GM12878 (cell line): Measurements from ENCODE around the gene PTPRN2. TPM values are rescaled to one million over a fixed set of nuclear protein-coding genes. Genes with fewer than 3 reads are reported as not detected.

ENCODE experiments used
- ATAC-seq: fragments of 200-7000 bp; cut with Tn5 transposase; 3 replicates; pipeline ENCODE4 v1.9.1; 2020; ENCODE audit warnings: mild to moderate bottlenecking, moderate library complexity
- BruUV-seq: library from RNA; stranded (reverse); fragments of 400-500 nt; replicated peaks from 2 replicates; lab custom pipeline; 2021; lab: Mats Ljungman, UMichigan
- CTCF ChIA-PET: fragments of 300-600 bp; sonication (Branson Sonifier 250); formaldehyde crosslinking; extraction: SDS; loops from one replicate; lab custom pipeline; 2021; ENCODE audit warnings: inconsistent platforms; lab: Yijun Ruan, JAX
- POLR2A ChIA-PET: fragments of 350-600 bp; formaldehyde crosslinking; extraction: SDS; loops from one replicate; lab custom pipeline; 2021; ENCODE audit warnings: inconsistent platforms; lab: Charles Lee
- RAD21 ChIA-PET: fragments of 300-600 bp; sonication (Branson Sonifier 250); formaldehyde crosslinking; loops from one replicate; lab custom pipeline; 2023; ENCODE audit warnings: antibody characterized with exemption; ENCODE audit not compliant: unreplicated experiment; lab: Charles Lee
- SMC1A ChIA-PET: fragments of 300-600 bp; sonication (Branson Sonifier 250); formaldehyde crosslinking; loops from one replicate; lab custom pipeline; 2023; ENCODE audit not compliant: unreplicated experiment, uncharacterized antibody; lab: Charles Lee
- DNase-seq: peaks from one replicate; pipeline ENCODE4 v3.0.0-alpha.2; 2011; ENCODE audit warnings: low read depth, low spot score
- FAIRE-seq: peaks from 3 replicates; lab custom pipeline; 2011; peaks lifted over from hg19 to GRCh38; lab: Jason Lieb, UNC
- H2AFZ ChIP-seq: 2 replicates; pipeline ENCODE4 v1.6.0; 2011; ENCODE audit warnings: low read depth, low read length, control low read depth; ENCODE audit not compliant: control insufficient read depth
- H3K27ac ChIP-seq: 2 replicates; pipeline ENCODE4 v1.5.1; 2011; ENCODE audit warnings: control low read depth; ENCODE audit not compliant: control insufficient read depth, insufficient read depth
- H3K27me3 ChIP-seq, 2 experiments: replicated peaks in 1 of 2; 2 replicates each; pipeline versions ENCODE4 v1.6.0 to v1.6.1; 2011; ENCODE audit warnings: low read length in 1 of 2; ENCODE audit not compliant: control insufficient read depth in 2 of 2, insufficient read depth in 2 of 2
- H3K36me3 ChIP-seq, 2 experiments: 2 replicates each; pipeline ENCODE4 v1.5.1; 2011; ENCODE audit warnings: low read length in 1 of 2; ENCODE audit not compliant: control insufficient read depth in 2 of 2, insufficient read depth in 2 of 2
- H3K4me1 ChIP-seq: 2 replicates; pipeline ENCODE4 v1.6.1; 2011; ENCODE audit warnings: mild to moderate bottlenecking, low read length, moderate library complexity, mixed read lengths; ENCODE audit not compliant: control insufficient read depth, insufficient read depth
- H3K4me2 ChIP-seq: 2 replicates; pipeline ENCODE4 v1.6.0; 2011; ENCODE audit warnings: control low read depth; ENCODE audit not compliant: control insufficient read depth, insufficient read depth
- H3K4me3 ChIP-seq: fragments of 200-600 bp; sonication (generic); 2 replicates; pipeline ENCODE4 v1.5.1; 2016
- H3K79me2 ChIP-seq: 2 replicates; pipeline ENCODE4 v1.6.0; 2011; ENCODE audit warnings: low read length; ENCODE audit not compliant: control insufficient read depth, insufficient read depth
- H3K9ac ChIP-seq: 2 replicates; pipeline ENCODE4 v1.8.0; 2011; ENCODE audit warnings: low read length, control low read depth, mixed read lengths; ENCODE audit not compliant: control insufficient read depth, insufficient read depth
- H3K9me3 ChIP-seq: replicated peaks from 3 replicates; pipeline ENCODE4 v1.5.1; 2011; ENCODE audit warnings: mild to moderate bottlenecking, low read length; ENCODE audit not compliant: control insufficient read depth, insufficient read depth
- H4K20me1 ChIP-seq: 2 replicates; pipeline ENCODE4 v1.6.0; 2011; ENCODE audit not compliant: control insufficient read depth, insufficient read depth
- BMI1 ChIP-seq: fragments of 450-650 bp; IDR thresholded peaks from 2 replicates; pipeline ENCODE4 v1.6.1; 2016; ENCODE audit warnings: mild to moderate bottlenecking, moderate library complexity, borderline replicate concordance
- BRCA1 ChIP-seq: IDR thresholded peaks from 2 replicates; pipeline ENCODE4 v1.6.1; 2011; ENCODE audit warnings: low read depth, low read length, improper control_type of control experiment
- CBX3 ChIP-seq: fragments of 200-600 bp; sonication (generic); IDR thresholded peaks from 2 replicates; pipeline ENCODE4 v1.6.1; 2016; ENCODE audit warnings: low read depth, borderline replicate concordance
- HDGF ChIP-seq: fragments of 450-650 bp; IDR thresholded peaks from 2 replicates; pipeline ENCODE4 v1.6.1; 2016; ENCODE audit warnings: antibody characterized with exemption
- JUNB ChIP-seq: IDR thresholded peaks from 2 replicates; pipeline ENCODE4 v1.6.1; 2016; ENCODE audit warnings: antibody characterized with exemption, mild to moderate bottlenecking
- NFYB ChIP-seq: IDR thresholded peaks from 2 replicates; pipeline ENCODE4 v1.6.1; 2011; ENCODE audit warnings: low read depth, mild to moderate bottlenecking, low read length, improper control_type of control experiment, moderate library complexity; ENCODE audit not compliant: insufficient read depth
- NR2C2 ChIP-seq: IDR thresholded peaks from 2 replicates; pipeline ENCODE4 v1.6.1; 2011; ENCODE audit warnings: borderline replicate concordance, low read depth; ENCODE audit not compliant: control insufficient read depth, insufficient read length
- PAX5 ChIP-seq: IDR thresholded peaks from 2 replicates; pipeline ENCODE4 v1.6.1; 2011; ENCODE audit warnings: low read depth, low read length, borderline replicate concordance
- STAT1 ChIP-seq: fragments of 450-650 bp; conservative IDR thresholded peaks from 2 replicates; pipeline ENCODE4 v1.6.1; 2014; ENCODE audit warnings: antibody characterized with exemption, mild to moderate bottlenecking
- TCF3 ChIP-seq: IDR thresholded peaks from 2 replicates; pipeline ENCODE4 v1.6.1; 2012; ENCODE audit warnings: low read depth, mild to moderate bottlenecking, low read length, borderline replicate concordance; ENCODE audit not compliant: insufficient read depth
- WGBS: methylation state at CpG from one replicate; pipeline ENCODE4 v1.1.6; 2016; ENCODE audit warnings: low lambda C conversion rate; ENCODE audit not compliant: insufficient replicate concordance, insufficient coverage; ENCODE audit errors: missing lambda C conversion rate; 5-methylcytosine and 5-hydroxymethylcytosine counted together
- in situ Hi-C: fragments of 300-500 bp; cut with MboI; formaldehyde crosslinking; loops from 9 replicates; pipeline ENCODE4 v1.14.3; 2018; ENCODE audit warnings: mixed read lengths
- intact Hi-C: fragments of 100-400 bp; cut with micrococcal nuclease; formaldehyde crosslinking; loops from one replicate; pipeline ENCODE4 v1.14.2; 2022; ENCODE audit not compliant: unreplicated experiment
- polyA plus RNA-seq, 11 experiments: library from polyadenylated mRNA; depleted of rRNA in 4 of 11; unstranded in 6 of 11; stranded (reverse) in 5 of 11; fragments of >200 nt; fragmentation: Nextera tagmentation in 4 of 11; fragmentation: Illumina TruSeq in 1 of 11; extraction: Ambion mirVana in 4 of 11; extraction: Trizol in 1 of 11; gene quantifications; 1 replicate in 1 of 11; 2 replicates in 10 of 11; pipeline versions ENCODE4 v1.2.1 to v1.2.3, GENCODE V29; 2011 to 2016; ENCODE audit warnings: inconsistent platforms in 2 of 11, missing spikeins in 2 of 11, low read depth in 1 of 11
- total RNA-seq, 4 experiments: library from RNA; depleted of rRNA in 3 of 4; stranded (reverse); fragments of >200 nt in 3 of 4; fragmentation: Illumina TruSeq in 1 of 4; extraction: Trizol in 1 of 4; gene quantifications; 2 replicates each; pipeline versions ENCODE4 v1.2.1 to v1.2.3, GENCODE V29; 2013 to 2021
- TF ChIP-seq, protein P1 (sequence below): IDR thresholded peaks from 2 replicates; pipeline ENCODE4 v1.6.1; 2012; ENCODE audit warnings: low read length, inconsistent platforms

Gene PTPRN2
- total and polyA plus RNA-seq, 10 of the 15 experiments (the other 5 are each of a cell fraction or from before 2014, with no cell fraction given) = 5.4 TPM; not detected in 9

DNA sequence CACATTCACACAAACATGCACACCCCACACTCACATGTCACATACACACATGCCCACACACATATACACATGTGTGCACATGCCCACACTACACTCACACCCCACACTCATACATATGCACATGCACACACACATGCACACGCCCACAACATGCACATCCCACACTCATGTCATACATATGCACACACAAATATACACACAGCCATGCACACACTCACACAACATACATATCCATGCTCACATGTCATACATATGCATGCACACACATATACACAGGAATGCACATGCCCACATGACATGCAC lies 1031.0 kb downstream of the PTPRN2 start:
- WGBS = 33% methylated on average over 1 of the region's 1 CpG
- TF ChIP-seq NR2C2 = no peak
- TF ChIP-seq CBX3 = no peak
- no peak for TF ChIP-seq JUNB
- no peak for TF ChIP-seq HDGF
- TF ChIP-seq, all 136 proteins: peak for 0
- SMC1A ChIA-PET = no interaction called here

DNA sequence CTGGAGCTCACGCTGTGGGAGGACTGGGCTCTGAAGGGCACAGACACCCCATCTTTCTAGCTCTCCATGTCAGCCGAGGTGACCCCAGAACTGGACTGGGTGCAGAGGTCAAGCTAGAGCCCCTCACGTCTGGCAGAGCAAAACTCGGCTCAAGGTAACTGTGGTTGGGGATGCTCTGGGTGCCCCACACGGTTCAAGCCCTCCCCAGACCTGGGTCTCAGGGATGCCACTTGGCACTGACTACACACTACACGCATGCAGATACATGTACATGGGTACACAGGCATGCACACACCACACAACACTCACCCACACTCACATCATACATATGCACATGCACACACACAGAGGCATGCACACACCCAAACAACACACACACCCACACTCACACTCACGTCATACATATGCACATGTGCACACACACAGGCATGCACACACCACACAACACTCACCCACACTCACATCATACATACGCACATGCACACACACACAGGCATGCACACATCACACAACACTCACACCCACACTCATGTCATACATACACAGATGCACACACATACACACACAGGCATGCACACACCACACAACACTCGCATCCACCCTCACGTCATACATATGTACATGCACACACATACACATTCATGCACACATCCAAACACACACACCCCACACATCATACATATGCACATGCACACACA lies 1031.5 kb downstream of the PTPRN2 start:
- POLR2A ChIA-PET = no interaction called here
- DNase-seq = no peak
- TF ChIP-seq STAT1 (no peak), NFYB (no peak), JUNB (no peak), TCF3 (no peak), BMI1 (no peak), BRCA1 (no peak), PAX5 (no peak)
- TF ChIP-seq, protein P1, sequence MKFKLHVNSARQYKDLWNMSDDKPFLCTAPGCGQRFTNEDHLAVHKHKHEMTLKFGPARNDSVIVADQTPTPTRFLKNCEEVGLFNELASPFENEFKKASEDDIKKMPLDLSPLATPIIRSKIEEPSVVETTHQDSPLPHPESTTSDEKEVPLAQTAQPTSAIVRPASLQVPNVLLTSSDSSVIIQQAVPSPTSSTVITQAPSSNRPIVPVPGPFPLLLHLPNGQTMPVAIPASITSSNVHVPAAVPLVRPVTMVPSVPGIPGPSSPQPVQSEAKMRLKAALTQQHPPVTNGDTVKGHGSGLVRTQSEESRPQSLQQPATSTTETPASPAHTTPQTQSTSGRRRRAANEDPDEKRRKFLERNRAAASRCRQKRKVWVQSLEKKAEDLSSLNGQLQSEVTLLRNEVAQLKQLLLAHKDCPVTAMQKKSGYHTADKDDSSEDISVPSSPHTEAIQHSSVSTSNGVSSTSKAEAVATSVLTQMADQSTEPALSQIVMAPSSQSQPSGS = no peak
- TF ChIP-seq, all 136 proteins: peak for 0

More for the DNA sequence above, 1031.0 kb downstream of the PTPRN2 start:
- H3K79me2 ChIP-seq = no peaks in the 10 kb centered on the region
- H3K9ac ChIP-seq = no peak overlapping the region
- H4K20me1 ChIP-seq = no peaks in the 10 kb centered on the region
- no peak overlapping the region for H3K4me3 ChIP-seq
- no peaks in the 10 kb centered on the region for H3K27me3 ChIP-seq
- POLR2A ChIA-PET = no interaction called here
- RAD21 ChIA-PET = no interaction called here
- CTCF ChIA-PET = no interaction called here
- no peak overlapping the region for H2AFZ ChIP-seq
- FAIRE-seq = no peak
- no TSS peak for BruUV-seq
- intact Hi-C loops (no loop called here), in situ Hi-C loops (no loop called here)
- no peak for DNase-seq
- no peak for ATAC-seq
- no peaks in the 10 kb centered on the region for H3K36me3 ChIP-seq
- H3K27ac ChIP-seq = no peak overlapping the region
- H3K4me2 ChIP-seq = no peak overlapping the region
- H3K9me3 ChIP-seq = no peaks in the 10 kb centered on the region; the same call in 2 of the 3 replicates
- no peaks in the 10 kb centered on the region for H3K4me1 ChIP-seq

More for the DNA sequence above, 1031.5 kb downstream of the PTPRN2 start:
- FAIRE-seq = no peak
- H3K27ac ChIP-seq = no peak overlapping the region
- ChIA-PET SMC1A (no interaction called here), RAD21 (no interaction called here), CTCF (no interaction called here)
- H3K36me3 ChIP-seq = no peaks in the 10 kb centered on the region
- no peak overlapping the region for H3K4me2 ChIP-seq
- intact Hi-C loops (no loop called here), in situ Hi-C loops (no loop called here)
- no peak overlapping the region for H2AFZ ChIP-seq
- H3K4me3 ChIP-seq = no peak overlapping the region
- no peaks in the 10 kb centered on the region for H3K79me2 ChIP-seq
- no peak overlapping the region for H3K9ac ChIP-seq
- H3K27me3 ChIP-seq = no peaks in the 10 kb centered on the region
- H3K9me3 ChIP-seq = no peaks in the 10 kb centered on the region; the same call in 2 of the 3 replicates
- H3K4me1 ChIP-seq = no peaks in the 10 kb centered on the region
- ATAC-seq = no peak
- no peaks in the 10 kb centered on the region for H4K20me1 ChIP-seq
- WGBS = 60% methylated on average over 10 of the region's 10 CpGs
- BruUV-seq = no TSS peak
